CD14-positive monocyte (primary cell): ENCODE results near the gene KRTAP19-2. TPM values are rescaled to one million over a fixed set of nuclear protein-coding genes. Genes with fewer than 3 reads are reported as not detected.

Experiments
- DNase-seq, 3 donors: peaks; one replicate each; pipeline ENCODE4 v3.0.0-alpha.2; 2011 to 2022
- H2AFZ ChIP-seq: 2 replicates; pipeline ENCODE4 v1.6.0; 2012; ENCODE audit warnings: mild to moderate bottlenecking, low read depth, low read length, inconsistent platforms; ENCODE audit not compliant: insufficient read depth, poor library complexity, severe bottlenecking
- H3K27ac ChIP-seq, 2 donors: 1 replicate in 1 of 2; 2 replicates in 1 of 2; pipeline ENCODE4 v1.5.1; 2012 to 2013; ENCODE audit warnings: low read length in 2 of 2, control low read depth in 1 of 2, inconsistent platforms in 1 of 2, low read depth in 1 of 2, mild to moderate bottlenecking in 1 of 2
- H3K27me3 ChIP-seq, 2 donors: one replicate each; pipeline versions ENCODE4 v1.6.0 to v1.6.1; 2011 to 2013; ENCODE audit warnings: low read length in 2 of 2; ENCODE audit not compliant: control insufficient read depth in 2 of 2, insufficient read depth in 2 of 2
- H3K36me3 ChIP-seq, 2 donors: replicated peaks in 1 of 2; 1 replicate in 1 of 2; 2 replicates in 1 of 2; pipeline versions ENCODE4 v1.5.1 to v1.6.1; 2012 to 2013; ENCODE audit warnings: low read length in 2 of 2, control low read depth in 1 of 2, inconsistent platforms in 1 of 2, mild to moderate bottlenecking in 1 of 2; ENCODE audit not compliant: insufficient read depth in 2 of 2, control insufficient read depth in 1 of 2
- H3K4me1 ChIP-seq, 2 donors: 1 replicate in 1 of 2; 2 replicates in 1 of 2; pipeline versions ENCODE4 v1.5.1 to v1.6.1; 2012 to 2013; ENCODE audit warnings: low read length in 2 of 2, control low read depth in 1 of 2, inconsistent platforms in 1 of 2, mild to moderate bottlenecking in 1 of 2, moderate library complexity in 1 of 2; ENCODE audit not compliant: insufficient read depth in 2 of 2, control insufficient read depth in 1 of 2
- H3K4me2 ChIP-seq: replicated peaks from 2 replicates; pipeline ENCODE3; 2012; ENCODE audit warnings: low read length, moderate library complexity, mild to moderate bottlenecking; ENCODE audit not compliant: poor library complexity, severe bottlenecking; ENCODE audit errors: extremely low read depth
- H3K4me3 ChIP-seq, 3 experiments: fragments of 200-600 bp in 1 of 3; sonication (generic) in 1 of 3; replicated peaks in 1 of 3; 1 replicate in 2 of 3; 2 replicates in 1 of 3; pipeline ENCODE4 v1.5.1; 2011 to 2013; ENCODE audit warnings: low read length in 3 of 3, mild to moderate bottlenecking in 3 of 3, control low read depth in 2 of 3, low read depth in 2 of 3, inconsistent platforms in 1 of 3, moderate library complexity in 1 of 3
- H3K79me2 ChIP-seq: 2 replicates; pipeline ENCODE4 v1.6.0; 2012; ENCODE audit warnings: mild to moderate bottlenecking, control low read depth, inconsistent platforms, low read length, moderate library complexity; ENCODE audit not compliant: insufficient read depth
- H3K9ac ChIP-seq: 2 replicates; pipeline ENCODE4 v1.6.0; 2017; ENCODE audit warnings: low read length, mild to moderate bottlenecking; ENCODE audit not compliant: insufficient read depth, poor library complexity, severe bottlenecking
- H3K9me3 ChIP-seq, 2 donors: replicated peaks in 1 of 2; 1 replicate in 1 of 2; 2 replicates in 1 of 2; pipeline versions ENCODE4 v1.5.1 to v1.6.1; 2012 to 2013; ENCODE audit warnings: low read length in 2 of 2, control low read depth in 1 of 2; ENCODE audit not compliant: control insufficient read depth in 1 of 2, insufficient read depth in 1 of 2
- H4K20me1 ChIP-seq: 2 replicates; pipeline ENCODE4 v1.6.0; 2012; ENCODE audit warnings: mild to moderate bottlenecking, low read length, control low read depth, moderate library complexity; ENCODE audit not compliant: insufficient read depth
- H3K27ac Mint-ChIP-seq, 7 donors: one replicate each; pipeline ENCODE4 v1.8.0; 2020; ENCODE audit warnings: mild to moderate bottlenecking in 7 of 7, mixed read lengths in 7 of 7, moderate library complexity in 6 of 7, inconsistent platforms in 2 of 7
- H3K27me3 Mint-ChIP-seq, 3 donors: one replicate each; pipeline ENCODE4 v1.8.0; 2021 to 2022; ENCODE audit warnings: low read depth in 3 of 3, mild to moderate bottlenecking in 3 of 3, mixed read lengths in 3 of 3, moderate library complexity in 3 of 3, inconsistent platforms in 1 of 3
- H3K36me3 Mint-ChIP-seq, 2 donors: one replicate each; pipeline ENCODE4 v1.8.0; 2020; ENCODE audit warnings: mixed read lengths in 2 of 2, inconsistent platforms in 1 of 2, mild to moderate bottlenecking in 1 of 2
- H3K4me1 Mint-ChIP-seq: one replicate; pipeline ENCODE4 v1.8.0; 2020; ENCODE audit warnings: mild to moderate bottlenecking, mixed read lengths
- H3K4me3 Mint-ChIP-seq, 2 donors: one replicate each; pipeline ENCODE4 v1.8.0; 2020; ENCODE audit warnings: mild to moderate bottlenecking in 2 of 2, mixed read lengths in 2 of 2, moderate library complexity in 1 of 2
- H3K9me3 Mint-ChIP-seq, 7 donors: one replicate each; pipeline ENCODE4 v1.8.0; 2020 to 2022; ENCODE audit warnings: mixed read lengths in 7 of 7, mild to moderate bottlenecking in 6 of 7, moderate library complexity in 6 of 7, inconsistent platforms in 2 of 7
- WGBS: methylation state at CpG from one replicate; pipeline ENCODE4 v1.1.5; 2013; ENCODE audit warnings: missing lambda C conversion rate; ENCODE audit not compliant: insufficient coverage; 5-methylcytosine and 5-hydroxymethylcytosine counted together
- intact Hi-C, 2 donors: fragments of 100-400 bp; cut with micrococcal nuclease; formaldehyde crosslinking; loops; one replicate each; pipeline versions ENCODE4 v1.15.0 to v1.15.1; 2023
- polyA minus RNA-seq: library from RNA; depleted of rRNA, polyadenylated mRNA; stranded (reverse); fragments of >200 nt; gene quantifications from 2 replicates; pipeline ENCODE4 v1.2.3, GENCODE V29; 2012
- polyA plus RNA-seq, 3 donors: library from polyadenylated mRNA; depleted of rRNA in 1 of 3; unstranded in 2 of 3; stranded (reverse) in 1 of 3; fragments of 300-500 nt in 2 of 3; fragments of >200 nt in 1 of 3; fragmentation: Illumina TruSeq in 2 of 3; gene quantifications; 1 replicate in 2 of 3; 2 replicates in 1 of 3; pipeline ENCODE4 v1.2.3, GENCODE V29; 2012 to 2021
- total RNA-seq, 12 experiments: library from RNA in 1 of 12; stranded (reverse) in 1 of 12; fragments of 120-200 nt in 1 of 12; gene quantifications; one replicate each; pipeline ENCODE4 v1.2.4 and lab custom pipeline; 2013 to 2026; ENCODE audit warnings: mixed read lengths in 6 of 12, inconsistent platforms in 1 of 12
- TF ChIP-seq, protein P1 (sequence below): fragments of 200-600 bp; IDR thresholded peaks from one replicate; pipeline ENCODE4 v1.8.0; 2022; ENCODE audit warnings: antibody characterized with exemption, mild to moderate bottlenecking

Gene KRTAP19-2, protein sequence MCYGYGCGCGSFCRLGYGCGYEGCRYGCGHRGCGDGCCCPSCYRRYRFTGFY
- total RNA-seq (2013), result not detected
- not detected for polyA plus RNA-seq
- polyA minus RNA-seq, result not detected in 2 replicates
- total RNA-seq (lab: John Stamatoyannopoulos, UW), result 0 to 0.12 (median 0) reads per million in 11 experiments

DNA sequence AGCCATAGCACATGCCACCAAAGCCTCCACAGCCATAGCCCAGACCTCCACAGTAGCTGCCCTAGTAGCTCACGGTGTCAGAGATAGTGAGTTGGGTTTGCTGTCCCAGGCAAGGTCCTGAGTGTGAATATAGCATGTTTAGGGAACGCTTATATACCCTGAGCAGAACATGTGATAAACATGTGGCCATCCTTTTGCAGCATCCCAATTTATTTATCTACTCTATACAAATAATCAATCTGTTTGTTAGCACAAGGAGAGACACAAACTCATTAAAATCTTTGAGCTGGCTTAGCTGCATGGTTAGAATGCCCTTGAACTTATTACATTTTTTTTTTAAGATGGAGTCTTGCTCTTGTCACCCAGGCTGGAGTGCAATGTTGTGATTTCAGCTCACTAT is at the start of gene KRTAP19-2:
Gene KRTAP19-2, minus strand, starts transcription at position 101 of the 400 bp plus-strand sequence. Its CDS starts 88 bp downstream, at position 13.
- H3K27ac Mint-ChIP-seq, result peak within 1 kb of the TSS in 1 of 7 donors; percentile 57
- H3K4me2 ChIP-seq, result no peak within 1 kb of the TSS
- peaks cover 3 to 27% (median 15%) of the 10 kb centered on the region in 7 donors for H3K9me3 Mint-ChIP-seq
- no peak for DNase-seq
- no peaks in the 10 kb centered on the region for H3K4me1 ChIP-seq
- no peaks in the 10 kb centered on the region for H4K20me1 ChIP-seq
- H3K27ac ChIP-seq, result no peak within 1 kb of the TSS
- intact Hi-C loops, result no loop called here
- H3K27me3 ChIP-seq, result no peaks in the 10 kb centered on the region
- H3K9me3 ChIP-seq, result peaks cover 19 to 22% of the 10 kb centered on the region in 2 donors
- no peaks in the 10 kb centered on the region for H3K36me3 ChIP-seq
- no peak within 1 kb of the TSS for H3K9ac ChIP-seq
- no peak within 1 kb of the TSS for H2AFZ ChIP-seq
- no peak within 1 kb of the TSS for H3K4me3 Mint-ChIP-seq
- no CpG with 5 or more reads among the region's 2 CpGs for WGBS
- peaks cover 0 to 1% (median 0%) of the 10 kb centered on the region in 3 donors for H3K27me3 Mint-ChIP-seq
- no peak within 1 kb of the TSS for H3K4me3 ChIP-seq
- no peaks in the 10 kb centered on the region for H3K4me1 Mint-ChIP-seq
- TF ChIP-seq, protein P1, sequence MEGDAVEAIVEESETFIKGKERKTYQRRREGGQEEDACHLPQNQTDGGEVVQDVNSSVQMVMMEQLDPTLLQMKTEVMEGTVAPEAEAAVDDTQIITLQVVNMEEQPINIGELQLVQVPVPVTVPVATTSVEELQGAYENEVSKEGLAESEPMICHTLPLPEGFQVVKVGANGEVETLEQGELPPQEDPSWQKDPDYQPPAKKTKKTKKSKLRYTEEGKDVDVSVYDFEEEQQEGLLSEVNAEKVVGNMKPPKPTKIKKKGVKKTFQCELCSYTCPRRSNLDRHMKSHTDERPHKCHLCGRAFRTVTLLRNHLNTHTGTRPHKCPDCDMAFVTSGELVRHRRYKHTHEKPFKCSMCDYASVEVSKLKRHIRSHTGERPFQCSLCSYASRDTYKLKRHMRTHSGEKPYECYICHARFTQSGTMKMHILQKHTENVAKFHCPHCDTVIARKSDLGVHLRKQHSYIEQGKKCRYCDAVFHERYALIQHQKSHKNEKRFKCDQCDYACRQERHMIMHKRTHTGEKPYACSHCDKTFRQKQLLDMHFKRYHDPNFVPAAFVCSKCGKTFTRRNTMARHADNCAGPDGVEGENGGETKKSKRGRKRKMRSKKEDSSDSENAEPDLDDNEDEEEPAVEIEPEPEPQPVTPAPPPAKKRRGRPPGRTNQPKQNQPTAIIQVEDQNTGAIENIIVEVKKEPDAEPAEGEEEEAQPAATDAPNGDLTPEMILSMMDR, result no peak
- no peaks in the 10 kb centered on the region for H3K79me2 ChIP-seq
- no peaks in the 10 kb centered on the region for H3K36me3 Mint-ChIP-seq

DNA sequence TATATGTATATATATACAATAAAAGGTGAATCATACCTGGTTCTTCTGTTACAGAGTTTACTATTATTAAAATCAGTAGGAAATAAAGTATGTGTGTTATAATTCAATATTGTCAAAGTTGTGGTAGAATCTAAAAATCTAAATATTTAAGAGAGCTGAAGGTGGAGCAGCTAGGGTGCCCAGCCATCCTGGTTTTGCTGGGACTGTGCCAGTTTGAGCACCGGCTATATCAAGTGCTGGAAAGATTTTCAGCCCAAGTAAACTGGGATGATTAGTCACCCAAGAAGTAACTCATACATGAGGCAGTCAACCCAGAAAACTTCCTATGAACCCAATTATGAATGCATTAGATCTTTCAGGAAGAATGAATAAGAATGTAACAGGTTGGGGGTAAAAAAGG is 31.6 kb upstream of the KRTAP19-2 start:
- H3K4me3 ChIP-seq, result no peak overlapping the region
- H4K20me1 ChIP-seq, result no peaks in the 10 kb centered on the region
- no peaks in the 10 kb centered on the region for H3K36me3 Mint-ChIP-seq
- TF ChIP-seq, protein P1, result no peak
- H3K9me3 ChIP-seq, result peaks cover 3% of the 10 kb centered on the region in 2 donors
- H3K4me3 Mint-ChIP-seq, result no peak overlapping the region
- H3K4me2 ChIP-seq, result no peak overlapping the region
- H3K4me1 Mint-ChIP-seq, result no peaks in the 10 kb centered on the region
- no peaks in the 10 kb centered on the region for H3K36me3 ChIP-seq
- no peak overlapping the region for H3K27ac Mint-ChIP-seq
- DNase-seq, result no peak
- peaks cover 0 to 9% (median 4%) of the 10 kb centered on the region in 7 donors for H3K9me3 Mint-ChIP-seq
- no peak overlapping the region for H2AFZ ChIP-seq
- H3K27me3 ChIP-seq, result no peaks in the 10 kb centered on the region
- intact Hi-C loops, result no loop called here
- no peaks in the 10 kb centered on the region for H3K79me2 ChIP-seq
- WGBS, result no CpG with 5 or more reads among the region's 1 CpG
- H3K27me3 Mint-ChIP-seq, result peaks cover 0 to 3% (median 0%) of the 10 kb centered on the region in 3 donors
- H3K4me1 ChIP-seq, result no peaks in the 10 kb centered on the region
- H3K9ac ChIP-seq, result no peak overlapping the region
- no peak overlapping the region for H3K27ac ChIP-seq
